ENCODE results near the gene ANKRD23. TPM values are rescaled to one million over a fixed set of nuclear protein-coding genes. Genes with fewer than 3 reads are reported as not detected.
A peak's percentile ranks its signal among the peaks of the same experiment; 100 is the strongest.

The ANKRD23 gene
- total and polyA plus RNA-seq, 2 experiments from 2014 or later: 3.3 to 11.0 TPM

DNA sequence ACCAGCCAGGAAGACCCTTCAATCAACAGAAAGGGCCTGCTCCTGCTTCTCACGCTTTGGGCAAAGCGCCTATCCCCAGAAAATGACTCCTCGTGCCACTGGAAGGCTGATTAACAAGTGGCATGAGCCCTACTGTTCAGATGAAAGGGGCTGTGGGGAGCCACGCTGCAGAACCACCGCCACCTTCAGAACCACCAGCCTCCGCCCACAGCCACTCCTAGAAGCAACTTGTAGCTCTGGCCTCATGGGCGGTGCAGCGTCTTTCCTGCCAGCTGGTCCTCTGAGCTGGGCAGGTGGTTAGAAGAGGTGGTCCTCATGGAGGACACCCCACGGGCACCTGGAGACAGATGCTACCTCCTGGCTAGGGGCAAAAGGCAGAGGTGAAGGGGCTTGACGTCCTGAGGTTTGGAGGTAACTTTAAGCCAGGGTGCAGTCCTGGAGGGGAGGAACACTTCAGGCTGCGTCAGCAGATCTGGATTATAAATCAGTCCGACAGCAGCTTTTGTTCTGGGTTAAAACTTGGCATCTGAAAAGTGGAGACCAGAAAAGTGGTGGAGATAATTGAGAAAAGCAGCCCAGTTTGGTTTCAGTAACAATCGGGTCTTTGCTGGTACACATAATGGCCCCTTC is 26.9 kb upstream of the ANKRD23 start:
- TF ChIP-seq, protein P1, sequence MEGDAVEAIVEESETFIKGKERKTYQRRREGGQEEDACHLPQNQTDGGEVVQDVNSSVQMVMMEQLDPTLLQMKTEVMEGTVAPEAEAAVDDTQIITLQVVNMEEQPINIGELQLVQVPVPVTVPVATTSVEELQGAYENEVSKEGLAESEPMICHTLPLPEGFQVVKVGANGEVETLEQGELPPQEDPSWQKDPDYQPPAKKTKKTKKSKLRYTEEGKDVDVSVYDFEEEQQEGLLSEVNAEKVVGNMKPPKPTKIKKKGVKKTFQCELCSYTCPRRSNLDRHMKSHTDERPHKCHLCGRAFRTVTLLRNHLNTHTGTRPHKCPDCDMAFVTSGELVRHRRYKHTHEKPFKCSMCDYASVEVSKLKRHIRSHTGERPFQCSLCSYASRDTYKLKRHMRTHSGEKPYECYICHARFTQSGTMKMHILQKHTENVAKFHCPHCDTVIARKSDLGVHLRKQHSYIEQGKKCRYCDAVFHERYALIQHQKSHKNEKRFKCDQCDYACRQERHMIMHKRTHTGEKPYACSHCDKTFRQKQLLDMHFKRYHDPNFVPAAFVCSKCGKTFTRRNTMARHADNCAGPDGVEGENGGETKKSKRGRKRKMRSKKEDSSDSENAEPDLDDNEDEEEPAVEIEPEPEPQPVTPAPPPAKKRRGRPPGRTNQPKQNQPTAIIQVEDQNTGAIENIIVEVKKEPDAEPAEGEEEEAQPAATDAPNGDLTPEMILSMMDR (IDR thresholded peaks at IDR 0.05; ENCODE audit: low read depth, low read length): no peak
- H3K36me3 ChIP-seq: peaks cover 1% of the 10 kb centered on the region
- H3K27me3 ChIP-seq: no peaks in the 10 kb centered on the region
- H3K4me1 ChIP-seq (ENCODE audit: low read depth): peaks cover 4% of the 10 kb centered on the region
- H3K9me3 ChIP-seq (ENCODE audit: low read depth): no peaks in the 10 kb centered on the region
- H3K27ac ChIP-seq: no peak overlapping the region
- H3K4me3 ChIP-seq: peak overlapping the region; percentile 89
- DNase-seq (ENCODE audit: low read depth in 1 of 2, low spot score in 1 of 2): peak in 1 of 2 donors; percentile 25

DNA sequence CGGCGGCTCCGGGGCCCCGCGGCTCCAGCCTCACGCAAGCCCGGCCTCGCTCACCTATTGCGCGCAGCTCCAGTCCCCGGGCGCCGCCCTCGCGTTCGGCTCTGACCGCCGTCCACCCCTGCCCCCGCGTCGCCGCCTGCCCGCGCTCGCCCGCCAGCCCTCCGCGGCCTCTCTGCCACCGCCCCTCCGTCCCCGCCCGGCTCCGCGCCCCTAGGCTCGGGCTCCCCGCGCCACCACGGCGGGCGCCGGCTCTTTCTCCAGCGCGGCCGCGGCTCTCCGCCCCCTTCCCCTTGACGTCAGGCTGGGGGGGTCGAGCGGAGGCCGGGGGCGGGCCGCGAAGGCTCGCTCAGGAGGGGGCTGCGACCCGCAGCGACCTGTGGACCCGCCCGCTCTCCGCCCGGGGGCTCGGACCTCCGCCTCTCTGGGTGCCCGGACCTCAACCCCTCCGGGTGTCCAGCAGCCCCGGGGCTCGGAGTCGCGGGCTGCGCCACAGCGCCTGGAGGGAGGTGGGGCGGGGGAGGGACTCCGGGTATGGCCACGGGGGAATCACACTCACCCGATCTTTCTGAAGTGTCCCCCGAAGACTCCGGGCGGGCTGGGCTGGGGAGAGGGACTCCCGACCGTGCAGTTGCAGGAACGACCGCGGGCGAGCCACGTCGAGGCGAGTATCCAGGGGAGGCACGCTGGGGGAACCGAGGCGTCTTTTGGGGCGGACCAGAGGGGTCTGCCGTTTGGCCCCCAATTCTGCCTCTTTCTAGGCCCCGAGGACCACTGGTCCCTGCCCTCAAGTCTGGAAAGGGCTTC is 26.2 kb upstream of the ANKRD23 start, which contains the start of gene SEMA4C:
Gene SEMA4C (minus strand): TSS at position 259 of the 804 bp plus-strand sequence. CDS start 2,194 bp downstream, outside the sequence.
- TF ChIP-seq, protein P1 (IDR thresholded peaks at IDR 0.05; ENCODE audit: low read depth, low read length): no peak
- peak; percentile 50 to 81 for DNase-seq (ENCODE audit: low read depth in 1 of 2, low spot score in 1 of 2)
- Histone ChIP-seq H3K27me3 (no peaks in the 10 kb centered on the region), H3K4me3 (peak within 1 kb of the TSS; percentile 89), H3K9me3 (ENCODE audit: low read depth) (no peaks in the 10 kb centered on the region), H3K36me3 (peaks cover 8% of the 10 kb centered on the region), H3K4me1 (ENCODE audit: low read depth) (peaks cover 3% of the 10 kb centered on the region), H3K27ac (peak within 1 kb of the TSS; percentile 94)

GRCh38 chr2:96869281-96869821 is 25.5 kb upstream of the ANKRD23 start:
- peak overlapping the region; percentile 89 for H3K4me3 ChIP-seq
- H3K9me3 ChIP-seq (ENCODE audit: low read depth): no peaks in the 10 kb centered on the region
- DNase-seq (ENCODE audit: low read depth in 1 of 2, low spot score in 1 of 2): peak; percentile 86 to 92
- TF ChIP-seq, protein P1 (IDR thresholded peaks at IDR 0.05; ENCODE audit: low read depth, low read length): no peak
- H3K27me3 ChIP-seq: no peaks in the 10 kb centered on the region
- H3K27ac ChIP-seq: peak overlapping the region; percentile 94
- peaks cover 15% of the 10 kb centered on the region for H3K36me3 ChIP-seq
- H3K4me1 ChIP-seq (ENCODE audit: low read depth): peaks cover 3% of the 10 kb centered on the region

- H3K4me1 ChIP-seq (ENCODE audit: low read depth): peaks cover 3% of the 10 kb centered on the region
These were observed 24.9 kb upstream of the ANKRD23 start for GRCh38 chr2:96868555-96869280.

More at GRCh38 chr2:96868555-96869280, 24.9 kb upstream of the ANKRD23 start:
- H3K27ac ChIP-seq: peak overlapping the region; percentile 94
- no peaks in the 10 kb centered on the region for H3K9me3 ChIP-seq (ENCODE audit: low read depth)
- peaks cover 21% of the 10 kb centered on the region for H3K36me3 ChIP-seq
- TF ChIP-seq, protein P1 (IDR thresholded peaks at IDR 0.05; ENCODE audit: low read depth, low read length): peak; percentile 68
- peak overlapping the region; percentile 89 for H3K4me3 ChIP-seq
- DNase-seq (ENCODE audit: low read depth in 1 of 2, low spot score in 1 of 2): peak; percentile 90 to 97
- H3K27me3 ChIP-seq: no peaks in the 10 kb centered on the region
